ENCODE results near the gene ATG101.

DNA sequence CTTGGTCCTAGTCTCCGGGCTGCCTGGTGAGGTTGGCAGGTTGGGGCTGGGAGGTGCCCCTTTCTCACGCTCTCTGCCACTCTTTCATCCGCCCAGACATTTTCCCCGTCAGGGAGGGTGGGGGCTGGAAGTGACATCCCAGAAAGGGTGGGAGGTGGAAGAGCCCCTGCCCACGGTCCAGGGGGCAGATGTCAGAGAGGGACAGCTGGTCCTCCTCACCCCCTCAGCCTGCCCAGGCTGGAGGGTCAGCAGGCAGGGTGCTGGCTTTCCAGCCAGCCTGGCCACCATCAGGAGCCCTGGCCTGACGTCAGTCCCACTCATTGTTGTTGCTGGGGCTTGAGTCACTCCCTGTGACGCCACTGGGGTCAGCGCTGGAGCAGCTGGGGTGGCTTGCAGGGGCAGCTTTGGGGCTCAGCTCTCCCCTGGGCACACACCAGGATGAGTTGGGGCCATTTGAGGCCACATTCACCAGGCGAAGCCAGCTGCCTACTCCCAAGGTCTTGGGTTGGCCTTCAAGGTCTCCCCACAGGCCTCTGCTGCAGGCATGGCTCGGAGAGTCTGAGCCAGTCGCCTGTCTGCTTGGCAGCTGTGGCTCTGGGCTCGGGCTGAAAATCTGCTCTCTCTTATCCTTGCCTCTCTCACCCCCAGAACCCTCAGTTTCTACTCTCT lies 5.7 kb upstream of the ATG101 start:
- TF ChIP-seq EP300 (IDR thresholded peaks at IDR 0.05) (no peak), POLR2A (IDR thresholded peaks at IDR 0.05) (no peak)
- TF ChIP-seq, protein P1, sequence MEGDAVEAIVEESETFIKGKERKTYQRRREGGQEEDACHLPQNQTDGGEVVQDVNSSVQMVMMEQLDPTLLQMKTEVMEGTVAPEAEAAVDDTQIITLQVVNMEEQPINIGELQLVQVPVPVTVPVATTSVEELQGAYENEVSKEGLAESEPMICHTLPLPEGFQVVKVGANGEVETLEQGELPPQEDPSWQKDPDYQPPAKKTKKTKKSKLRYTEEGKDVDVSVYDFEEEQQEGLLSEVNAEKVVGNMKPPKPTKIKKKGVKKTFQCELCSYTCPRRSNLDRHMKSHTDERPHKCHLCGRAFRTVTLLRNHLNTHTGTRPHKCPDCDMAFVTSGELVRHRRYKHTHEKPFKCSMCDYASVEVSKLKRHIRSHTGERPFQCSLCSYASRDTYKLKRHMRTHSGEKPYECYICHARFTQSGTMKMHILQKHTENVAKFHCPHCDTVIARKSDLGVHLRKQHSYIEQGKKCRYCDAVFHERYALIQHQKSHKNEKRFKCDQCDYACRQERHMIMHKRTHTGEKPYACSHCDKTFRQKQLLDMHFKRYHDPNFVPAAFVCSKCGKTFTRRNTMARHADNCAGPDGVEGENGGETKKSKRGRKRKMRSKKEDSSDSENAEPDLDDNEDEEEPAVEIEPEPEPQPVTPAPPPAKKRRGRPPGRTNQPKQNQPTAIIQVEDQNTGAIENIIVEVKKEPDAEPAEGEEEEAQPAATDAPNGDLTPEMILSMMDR (IDR thresholded peaks at IDR 0.05) = no peak

Measured in gastroesophageal sphincter (tissue), 3 donors.